ENCODE results near the gene KLF1.

GRCh38 chr19:12872255-12872654 is 14.7 kb downstream of the KLF1 start:
- TF ChIP-seq EP300 (IDR thresholded peaks at IDR 0.05) (no peak), CTCF (IDR thresholded peaks at IDR 0.05) (no peak), POLR2AphosphoS5 (IDR thresholded peaks at IDR 0.05) (no peak), POLR2A (IDR thresholded peaks at IDR 0.05) (no peak)

Data from gastroesophageal sphincter (tissue), 3 donors.